Measurements from ENCODE around the gene KCNJ12.

- TF ChIP-seq TAF1 (IDR thresholded peaks at IDR 0.05; ENCODE audit: low read depth) (no peak), EGR1 (IDR thresholded peaks at IDR 0.05) (no peak), EP300 (IDR thresholded peaks at IDR 0.05; ENCODE audit: borderline replicate concordance) (no peak), CREB1 (IDR thresholded peaks at IDR 0.05; ENCODE audit: low read depth) (no peak), TCF12 (IDR thresholded peaks at IDR 0.05; ENCODE audit: low read depth) (no peak), CEBPB (IDR thresholded peaks at IDR 0.05) (no peak), NFIC (IDR thresholded peaks at IDR 0.05) (no peak), RAD21 (IDR thresholded peaks at IDR 0.05; ENCODE audit: low read depth) (no peak), YY1 (IDR thresholded peaks at IDR 0.05; ENCODE audit: low read depth) (no peak), ZBTB7A (IDR thresholded peaks at IDR 0.05; ENCODE audit: low read depth) (no peak)
- TF ChIP-seq, protein P1, sequence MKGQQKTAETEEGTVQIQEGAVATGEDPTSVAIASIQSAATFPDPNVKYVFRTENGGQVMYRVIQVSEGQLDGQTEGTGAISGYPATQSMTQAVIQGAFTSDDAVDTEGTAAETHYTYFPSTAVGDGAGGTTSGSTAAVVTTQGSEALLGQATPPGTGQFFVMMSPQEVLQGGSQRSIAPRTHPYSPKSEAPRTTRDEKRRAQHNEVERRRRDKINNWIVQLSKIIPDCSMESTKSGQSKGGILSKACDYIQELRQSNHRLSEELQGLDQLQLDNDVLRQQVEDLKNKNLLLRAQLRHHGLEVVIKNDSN (IDR thresholded peaks at IDR 0.05): no peak
- TF ChIP-seq, protein P2, sequence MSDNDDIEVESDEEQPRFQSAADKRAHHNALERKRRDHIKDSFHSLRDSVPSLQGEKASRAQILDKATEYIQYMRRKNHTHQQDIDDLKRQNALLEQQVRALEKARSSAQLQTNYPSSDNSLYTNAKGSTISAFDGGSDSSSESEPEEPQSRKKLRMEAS (IDR thresholded peaks at IDR 0.05): no peak
- TF ChIP-seq, protein P3, sequence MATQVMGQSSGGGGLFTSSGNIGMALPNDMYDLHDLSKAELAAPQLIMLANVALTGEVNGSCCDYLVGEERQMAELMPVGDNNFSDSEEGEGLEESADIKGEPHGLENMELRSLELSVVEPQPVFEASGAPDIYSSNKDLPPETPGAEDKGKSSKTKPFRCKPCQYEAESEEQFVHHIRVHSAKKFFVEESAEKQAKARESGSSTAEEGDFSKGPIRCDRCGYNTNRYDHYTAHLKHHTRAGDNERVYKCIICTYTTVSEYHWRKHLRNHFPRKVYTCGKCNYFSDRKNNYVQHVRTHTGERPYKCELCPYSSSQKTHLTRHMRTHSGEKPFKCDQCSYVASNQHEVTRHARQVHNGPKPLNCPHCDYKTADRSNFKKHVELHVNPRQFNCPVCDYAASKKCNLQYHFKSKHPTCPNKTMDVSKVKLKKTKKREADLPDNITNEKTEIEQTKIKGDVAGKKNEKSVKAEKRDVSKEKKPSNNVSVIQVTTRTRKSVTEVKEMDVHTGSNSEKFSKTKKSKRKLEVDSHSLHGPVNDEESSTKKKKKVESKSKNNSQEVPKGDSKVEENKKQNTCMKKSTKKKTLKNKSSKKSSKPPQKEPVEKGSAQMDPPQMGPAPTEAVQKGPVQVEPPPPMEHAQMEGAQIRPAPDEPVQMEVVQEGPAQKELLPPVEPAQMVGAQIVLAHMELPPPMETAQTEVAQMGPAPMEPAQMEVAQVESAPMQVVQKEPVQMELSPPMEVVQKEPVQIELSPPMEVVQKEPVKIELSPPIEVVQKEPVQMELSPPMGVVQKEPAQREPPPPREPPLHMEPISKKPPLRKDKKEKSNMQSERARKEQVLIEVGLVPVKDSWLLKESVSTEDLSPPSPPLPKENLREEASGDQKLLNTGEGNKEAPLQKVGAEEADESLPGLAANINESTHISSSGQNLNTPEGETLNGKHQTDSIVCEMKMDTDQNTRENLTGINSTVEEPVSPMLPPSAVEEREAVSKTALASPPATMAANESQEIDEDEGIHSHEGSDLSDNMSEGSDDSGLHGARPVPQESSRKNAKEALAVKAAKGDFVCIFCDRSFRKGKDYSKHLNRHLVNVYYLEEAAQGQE (IDR thresholded peaks at IDR 0.05; ENCODE audit: low read depth): no peak
Observed at GRCh38 chr17:21466550-21466949, 90.4 kb downstream of the KCNJ12 start.

Data from Ishikawa (cell line).